Mucosa of rectum (tissue), 2 donors: ENCODE measurements around the gene MUC15.

ENCODE experiments used
- H3K27ac ChIP-seq, 2 donors: one replicate each; pipeline ENCODE4 v1.7.0; 2013; ENCODE audit warnings: inconsistent platforms in 2 of 2, low read depth in 2 of 2, low read length in 2 of 2
- H3K27me3 ChIP-seq, 2 donors: one replicate each; pipeline ENCODE4 v1.7.0; 2013; ENCODE audit warnings: low read length in 2 of 2; ENCODE audit not compliant: control insufficient read depth in 2 of 2, insufficient read depth in 2 of 2
- H3K36me3 ChIP-seq, 2 donors: one replicate each; pipeline ENCODE4 v1.7.0; 2013; ENCODE audit warnings: low read length in 2 of 2; ENCODE audit not compliant: control insufficient read depth in 2 of 2, insufficient read depth in 2 of 2
- H3K4me1 ChIP-seq, 2 donors: one replicate each; pipeline ENCODE4 v1.7.0; 2013; ENCODE audit warnings: low read length in 2 of 2, mild to moderate bottlenecking in 1 of 2; ENCODE audit not compliant: control insufficient read depth in 2 of 2, insufficient read depth in 2 of 2
- H3K4me3 ChIP-seq, 2 donors: one replicate each; pipeline ENCODE4 v1.7.0; 2013; ENCODE audit warnings: low read length in 2 of 2
- H3K9ac ChIP-seq, 2 donors: one replicate each; pipeline ENCODE4 v1.7.0; 2013; ENCODE audit warnings: low read length in 2 of 2, low read depth in 1 of 2, mild to moderate bottlenecking in 1 of 2
- H3K9me3 ChIP-seq, 2 donors: one replicate each; pipeline ENCODE4 v1.7.0; 2013; ENCODE audit warnings: low read length in 2 of 2; ENCODE audit not compliant: control insufficient read depth in 2 of 2
- donor health status: healthy.
- donor health status: Normal muscosa, but diverticular disease.

MUC15 gene

GRCh38 chr11:26550022-26550421 is 22.0 kb downstream of the MUC15 start:
- Histone ChIP-seq H3K27ac (no peak overlapping the region), H3K4me1 (no peaks in the 10 kb centered on the region), H3K27me3 (no peaks in the 10 kb centered on the region), H3K36me3 (no peaks in the 10 kb centered on the region), H3K9me3 (no peaks in the 10 kb centered on the region), H3K9ac (no peak overlapping the region), H3K4me3 (no peak overlapping the region)

- Histone ChIP-seq H3K36me3 (no peaks in the 10 kb centered on the region), H3K9ac (no peak overlapping the region), H3K4me3 (no peak overlapping the region), H3K9me3 (no peaks in the 10 kb centered on the region), H3K27me3 (no peaks in the 10 kb centered on the region), H3K27ac (no peak overlapping the region), H3K4me1 (no peaks in the 10 kb centered on the region)
These were observed 22.9 kb downstream of the MUC15 start for GRCh38 chr11:26549176-26549575.

- Histone ChIP-seq H3K27me3 (no peaks in the 10 kb centered on the region), H3K4me1 (no peaks in the 10 kb centered on the region), H3K36me3 (no peaks in the 10 kb centered on the region), H3K4me3 (no peak overlapping the region), H3K9ac (no peak overlapping the region), H3K27ac (no peak overlapping the region), H3K9me3 (no peaks in the 10 kb centered on the region)
These were observed 30.2 kb downstream of the MUC15 start for GRCh38 chr11:26541870-26542269.

GRCh38 chr11:26539517-26539916 is 32.5 kb downstream of the MUC15 start:
- H3K9ac ChIP-seq = no peak overlapping the region
- H3K27me3 ChIP-seq = no peaks in the 10 kb centered on the region
- H3K4me3 ChIP-seq = no peak overlapping the region
- H3K9me3 ChIP-seq = no peaks in the 10 kb centered on the region
- H3K36me3 ChIP-seq = no peaks in the 10 kb centered on the region
- H3K4me1 ChIP-seq = no peaks in the 10 kb centered on the region
- no peak overlapping the region for H3K27ac ChIP-seq

- no peaks in the 10 kb centered on the region for H3K4me1 ChIP-seq
These were observed 34.7 kb downstream of the MUC15 start for GRCh38 chr11:26537341-26537740.

GRCh38 chr11:26527685-26528084 is 44.4 kb downstream of the MUC15 start:
- no peaks in the 10 kb centered on the region for H3K36me3 ChIP-seq
- H3K27ac ChIP-seq = no peak overlapping the region
- no peaks in the 10 kb centered on the region for H3K4me1 ChIP-seq
- no peaks in the 10 kb centered on the region for H3K27me3 ChIP-seq
- no peaks in the 10 kb centered on the region for H3K9me3 ChIP-seq
- H3K4me3 ChIP-seq = no peak overlapping the region
- no peak overlapping the region for H3K9ac ChIP-seq

More at GRCh38 chr11:26537341-26537740, 34.7 kb downstream of the MUC15 start:
- Histone ChIP-seq H3K9me3 (no peaks in the 10 kb centered on the region), H3K36me3 (no peaks in the 10 kb centered on the region), H3K27me3 (no peaks in the 10 kb centered on the region), H3K9ac (no peak overlapping the region), H3K4me3 (no peak overlapping the region), H3K27ac (no peak overlapping the region)

- H3K27ac ChIP-seq = no peak overlapping the region
- no peaks in the 10 kb centered on the region for H3K36me3 ChIP-seq
- H3K4me3 ChIP-seq = no peak overlapping the region
- no peaks in the 10 kb centered on the region for H3K27me3 ChIP-seq
- H3K4me1 ChIP-seq = no peaks in the 10 kb centered on the region
- no peak overlapping the region for H3K9ac ChIP-seq
- H3K9me3 ChIP-seq = no peaks in the 10 kb centered on the region
These were observed 49.0 kb downstream of the MUC15 start for GRCh38 chr11:26522912-26523610.

GRCh38 chr11:26519469-26519868 is 52.6 kb downstream of the MUC15 start:
- H3K27me3 ChIP-seq = no peaks in the 10 kb centered on the region
- no peak overlapping the region for H3K9ac ChIP-seq
- no peak overlapping the region for H3K4me3 ChIP-seq
- H3K27ac ChIP-seq = no peak overlapping the region
- no peaks in the 10 kb centered on the region for H3K4me1 ChIP-seq
- H3K9me3 ChIP-seq = no peaks in the 10 kb centered on the region
- no peaks in the 10 kb centered on the region for H3K36me3 ChIP-seq

- Histone ChIP-seq H3K4me3 (no peak overlapping the region), H3K36me3 (no peaks in the 10 kb centered on the region), H3K27ac (no peak overlapping the region), H3K4me1 (no peaks in the 10 kb centered on the region), H3K27me3 (no peaks in the 10 kb centered on the region), H3K9me3 (no peaks in the 10 kb centered on the region), H3K9ac (no peak overlapping the region)
These were observed 59.9 kb downstream of the MUC15 start for GRCh38 chr11:26512196-26512595.

- H3K27me3 ChIP-seq = no peaks in the 10 kb centered on the region
- H3K36me3 ChIP-seq = no peaks in the 10 kb centered on the region
- no peaks in the 10 kb centered on the region for H3K9me3 ChIP-seq
- H3K27ac ChIP-seq = no peak overlapping the region
- no peak overlapping the region for H3K9ac ChIP-seq
- H3K4me3 ChIP-seq = no peak overlapping the region
- no peaks in the 10 kb centered on the region for H3K4me1 ChIP-seq
These were observed 61.3 kb downstream of the MUC15 start for GRCh38 chr11:26510756-26511155.

- H3K36me3 ChIP-seq = no peaks in the 10 kb centered on the region
- no peak overlapping the region for H3K4me3 ChIP-seq
- no peaks in the 10 kb centered on the region for H3K9me3 ChIP-seq
- H3K27ac ChIP-seq = no peak overlapping the region
- H3K27me3 ChIP-seq = no peaks in the 10 kb centered on the region
- H3K9ac ChIP-seq = no peak overlapping the region
- no peaks in the 10 kb centered on the region for H3K4me1 ChIP-seq
These were observed 61.9 kb downstream of the MUC15 start for GRCh38 chr11:26510164-26510563.
